ENCODE measurements around the gene NENF.

The NENF gene

DNA sequence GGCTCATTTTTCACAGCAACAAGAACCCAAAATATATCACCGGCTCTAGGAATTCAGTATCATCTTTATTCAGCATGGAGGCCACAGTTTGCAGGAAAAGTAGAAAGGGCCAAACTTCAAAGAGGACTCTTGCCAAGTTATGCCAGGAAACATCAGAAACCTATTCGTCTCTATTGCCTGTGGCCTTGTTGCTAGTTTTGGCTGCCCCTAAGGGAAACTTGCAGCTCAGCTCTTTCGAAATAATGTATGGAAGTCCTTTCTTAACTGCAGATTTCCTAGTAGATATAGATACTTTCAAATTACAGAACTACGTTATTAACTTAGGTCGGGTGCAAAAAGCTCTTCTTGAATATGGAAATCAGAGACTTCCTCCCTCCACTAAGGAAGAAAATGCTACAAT, 4.2 kb upstream of the NENF start:
- H3K4me3 ChIP-seq (ENCODE audit: low read length) = no peak overlapping the region
- no peak for DNase-seq (ENCODE audit: low read depth, low spot score)

DNA sequence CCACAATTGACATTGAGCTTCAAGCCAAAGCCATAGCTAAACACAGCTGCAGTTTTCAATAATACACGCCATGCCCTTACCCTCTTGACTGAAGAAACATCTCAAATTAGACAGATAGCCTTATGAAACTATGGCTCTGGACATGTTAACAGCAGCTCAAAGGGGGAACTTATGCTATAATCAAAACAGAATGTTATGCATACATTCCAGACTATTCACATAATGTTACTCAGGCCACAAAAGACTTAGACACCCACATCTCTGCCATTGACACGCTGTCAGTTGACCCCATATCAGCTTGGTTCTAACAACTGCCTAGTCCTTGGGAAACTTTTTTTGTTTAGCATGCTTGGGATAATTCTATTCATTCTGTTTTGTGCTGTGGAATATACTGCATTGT, 2.3 kb upstream of the NENF start:
- no peak overlapping the region for H3K4me3 ChIP-seq (ENCODE audit: low read length)
- no peak for DNase-seq (ENCODE audit: low read depth, low spot score)

DNA sequence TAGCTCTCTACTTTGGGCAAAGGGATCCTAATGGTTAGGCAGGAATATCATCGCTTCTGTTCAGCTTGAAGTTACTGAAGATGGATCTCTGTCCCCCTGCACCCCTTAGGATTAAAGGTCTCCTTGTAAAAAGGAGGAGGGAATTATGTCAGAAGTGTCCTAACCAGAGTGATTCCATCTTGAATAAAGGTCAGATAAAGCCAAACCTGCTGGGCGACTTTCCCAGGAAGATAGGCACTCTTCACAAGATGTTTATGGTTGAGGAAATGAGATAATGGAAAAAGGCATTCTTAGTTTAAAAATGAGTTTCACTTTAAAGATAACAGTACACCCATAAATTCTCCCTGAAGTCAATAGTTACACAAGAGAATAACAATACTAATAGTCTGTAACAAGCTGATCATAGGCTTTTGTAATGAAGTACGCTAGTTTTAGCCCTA, 1.7 kb upstream of the NENF start:
- H3K4me3 ChIP-seq (ENCODE audit: low read length) = no peak overlapping the region
- DNase-seq (ENCODE audit: low read depth, low spot score) = no peak

DNA sequence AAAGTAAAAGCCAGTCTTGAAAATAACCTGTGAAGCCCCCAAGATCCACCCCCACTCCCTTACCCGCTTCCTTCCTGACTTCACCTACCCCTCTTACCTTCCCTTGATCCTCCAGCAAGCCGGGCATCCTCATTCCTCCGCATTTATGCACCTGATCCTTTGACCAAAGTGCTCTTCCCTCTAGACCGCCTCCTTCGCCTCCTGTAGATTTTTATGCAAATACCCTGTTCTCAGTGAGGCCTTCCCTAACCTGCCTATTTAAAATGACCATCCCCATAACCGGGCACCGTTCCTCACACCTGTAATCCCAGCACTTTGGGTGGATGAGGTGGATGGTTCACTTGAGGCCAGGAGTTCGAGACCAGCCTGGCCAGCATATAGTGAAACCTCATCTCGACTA, 1.1 kb upstream of the NENF start:
- no peak overlapping the region for H3K4me3 ChIP-seq (ENCODE audit: low read length)
- DNase-seq (ENCODE audit: low read depth, low spot score) = no peak

DNA sequence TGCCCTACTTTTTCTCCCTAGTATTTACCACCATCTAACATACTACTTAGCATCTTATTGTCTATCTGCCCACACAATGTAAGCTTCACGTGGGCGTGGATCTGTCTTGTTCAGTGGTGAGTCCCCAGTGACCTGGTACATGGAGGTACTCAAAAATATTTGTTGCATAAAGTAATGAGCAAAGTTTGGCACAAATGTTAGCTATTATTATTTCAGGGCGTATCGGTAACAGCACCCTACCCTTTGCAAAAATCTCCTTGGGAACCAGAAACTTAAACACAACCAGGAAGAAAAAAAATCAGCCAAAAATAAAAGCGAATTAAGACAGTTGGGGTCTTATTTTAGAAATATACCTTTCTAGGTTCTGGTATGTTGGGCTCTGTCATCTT, 454 bp upstream of the NENF start:
- peak overlapping the region; percentile 52 for H3K4me3 ChIP-seq (ENCODE audit: low read length)
- no peak for DNase-seq (ENCODE audit: low read depth, low spot score)

DNA sequence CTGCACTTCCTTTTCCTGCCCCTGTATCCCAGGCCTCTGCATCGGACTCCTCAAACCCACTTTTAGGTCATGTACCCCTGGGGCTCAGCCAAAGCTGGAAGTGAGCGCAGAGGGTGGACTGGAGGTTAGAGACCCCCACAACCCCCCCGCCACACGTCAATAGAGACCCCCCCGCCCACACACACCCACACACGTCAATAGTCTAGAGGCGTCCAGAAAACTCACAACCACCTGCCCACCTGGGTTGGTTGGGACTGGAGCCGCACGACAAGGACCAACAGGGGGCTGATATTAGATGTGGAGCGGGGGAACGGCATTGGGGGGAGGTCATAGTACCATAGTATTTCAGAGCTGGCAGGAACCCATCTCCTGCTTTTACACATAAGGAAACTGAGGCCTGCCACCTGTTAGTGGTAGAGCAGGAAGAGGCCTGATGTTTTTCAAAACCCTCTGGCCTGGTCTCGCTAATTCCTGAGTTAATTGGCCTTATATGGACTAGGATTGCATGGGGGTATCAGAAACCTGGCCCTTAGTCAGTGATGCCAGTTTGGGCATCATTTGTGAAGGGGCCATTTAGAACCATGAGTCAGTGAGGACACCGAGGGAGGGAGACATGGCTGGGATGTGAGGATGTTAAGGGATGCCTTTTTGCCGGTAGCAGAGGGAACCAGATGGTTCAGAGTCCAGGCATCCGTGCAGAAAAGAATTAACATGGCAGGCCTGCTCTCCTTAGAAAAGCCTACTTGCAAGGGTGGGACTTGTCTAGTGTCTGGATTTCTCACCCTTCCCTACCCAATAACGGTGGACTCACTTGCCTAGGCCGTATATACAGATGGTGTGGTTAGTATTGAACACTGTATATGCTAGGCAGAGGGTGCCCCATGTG, 1.1 kb downstream of the NENF start:
- peak overlapping the region; percentile 74 for H3K4me3 ChIP-seq (ENCODE audit: low read length)
- DNase-seq (ENCODE audit: low read depth, low spot score) = no peak

DNA sequence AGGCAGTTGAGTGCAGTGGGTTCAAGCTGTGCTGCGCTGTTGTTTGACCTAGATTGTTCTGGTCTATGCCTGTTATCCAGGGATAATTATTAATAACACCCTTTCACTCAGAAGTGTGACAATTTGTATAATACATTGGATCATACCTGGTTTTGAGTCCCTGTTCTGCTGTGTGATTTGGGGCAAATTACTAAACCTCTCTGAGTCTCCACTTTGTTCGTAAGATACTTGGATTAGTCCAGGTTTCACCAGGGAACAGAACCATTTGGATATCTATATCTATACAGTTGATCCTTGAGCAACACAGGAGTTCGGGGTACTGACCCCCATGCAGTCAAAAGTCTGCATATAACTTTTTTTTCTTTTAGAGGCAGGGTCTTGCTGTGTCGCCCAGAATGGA, 2.3 kb downstream of the NENF start:
- no peak overlapping the region for H3K4me3 ChIP-seq (ENCODE audit: low read length)
- DNase-seq (ENCODE audit: low read depth, low spot score) = no peak

DNA sequence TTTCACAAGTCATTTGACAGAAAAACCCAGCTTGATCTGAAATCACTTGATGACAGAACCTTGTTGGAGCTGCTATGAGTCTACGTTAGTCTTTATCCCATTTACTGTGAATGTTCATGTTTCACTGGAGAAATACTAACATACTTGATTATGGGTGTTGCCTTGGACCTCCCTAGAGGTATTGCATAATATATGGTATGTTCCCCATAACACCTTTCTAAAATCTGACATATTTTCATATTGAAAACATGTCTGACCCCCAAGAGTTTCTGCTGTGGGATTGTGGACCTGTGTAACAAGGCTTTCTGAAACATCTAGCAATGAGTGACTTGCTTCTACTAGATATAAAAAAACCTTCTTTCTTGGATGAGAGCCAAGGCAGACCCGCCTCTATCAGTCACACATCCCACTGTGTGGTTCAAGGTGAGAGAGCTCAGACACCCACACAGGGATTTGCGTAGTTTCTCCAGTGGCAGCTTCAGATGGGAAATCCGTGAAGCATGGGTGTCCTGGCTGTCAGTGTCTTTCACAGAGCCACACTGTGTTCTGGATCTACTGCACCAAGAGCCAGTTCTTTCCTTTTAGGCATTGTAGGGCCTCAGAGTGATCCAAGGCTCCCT, 4.6 kb downstream of the NENF start:
- DNase-seq (ENCODE audit: low read depth, low spot score) = no peak
- H3K4me3 ChIP-seq (ENCODE audit: low read length) = no peak overlapping the region

DNA sequence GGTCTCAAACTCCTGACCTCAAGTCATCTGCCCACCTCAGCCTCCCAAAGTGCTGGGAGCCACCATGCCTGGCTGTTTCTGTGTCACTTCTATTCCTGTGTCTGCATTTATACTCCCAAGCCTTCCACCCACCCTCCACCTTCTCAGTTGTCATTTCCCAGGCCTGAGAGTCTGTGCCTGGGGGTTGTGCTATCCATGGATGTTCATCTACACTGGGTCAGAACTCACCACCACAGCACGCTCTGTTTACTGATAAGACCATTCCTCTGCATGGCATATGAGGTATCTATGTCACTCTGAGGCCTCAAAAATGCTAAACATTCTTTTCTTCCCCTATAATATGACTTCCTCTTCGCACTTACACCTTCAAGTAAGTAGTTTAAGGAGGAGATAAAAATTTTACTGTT, 6.1 kb downstream of the NENF start:
- DNase-seq (ENCODE audit: low read depth, low spot score) = no peak

DNA sequence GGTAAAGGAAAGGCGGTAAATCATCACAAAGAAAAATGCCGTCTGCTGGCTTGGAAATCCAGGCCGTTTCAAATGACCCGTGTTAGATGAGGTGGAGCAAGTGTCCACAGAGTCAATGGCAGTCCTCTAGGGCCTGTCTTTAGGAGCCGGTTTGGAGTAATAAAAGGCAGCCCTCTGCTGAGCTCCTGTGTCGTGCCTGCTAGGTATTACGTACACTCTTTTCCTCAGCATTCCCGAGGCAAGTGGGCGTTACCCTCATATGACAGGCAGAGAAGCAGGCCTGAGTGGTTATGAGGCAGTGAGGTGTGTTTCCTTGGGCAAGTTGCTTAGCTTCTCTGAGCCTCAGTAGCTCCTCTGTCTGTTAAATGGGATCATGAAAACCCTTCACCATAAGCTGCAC, 7.7 kb downstream of the NENF start:
- DNase-seq (ENCODE audit: low read depth, low spot score) = no peak
- H3K4me3 ChIP-seq (ENCODE audit: low read length) = no peak overlapping the region

More for the DNA sequence above, 6.1 kb downstream of the NENF start:
- no peak overlapping the region for H3K4me3 ChIP-seq (ENCODE audit: low read length)

DNA sequence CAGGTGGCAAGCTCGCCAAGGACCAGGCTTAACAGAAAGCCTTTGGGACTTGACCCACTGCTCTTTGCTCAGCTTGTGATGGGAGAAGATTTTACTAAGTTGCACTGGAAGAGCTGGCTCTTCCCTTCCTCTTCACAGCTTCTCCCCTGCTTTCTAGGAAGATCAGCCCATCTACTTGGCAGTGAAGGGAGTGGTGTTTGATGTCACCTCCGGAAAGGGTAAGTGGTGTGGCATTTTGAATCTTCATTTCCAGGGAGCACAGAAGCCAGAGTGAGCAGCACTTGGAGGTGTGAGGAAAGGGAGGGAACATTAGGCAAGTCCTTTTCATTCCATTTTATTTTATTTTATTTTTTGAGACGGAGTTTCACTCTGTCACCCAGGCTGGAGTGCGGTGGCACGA, 9.7 kb downstream of the NENF start:
- no peak overlapping the region for H3K4me3 ChIP-seq (ENCODE audit: low read length)
- DNase-seq (ENCODE audit: low read depth, low spot score) = no peak

DNA sequence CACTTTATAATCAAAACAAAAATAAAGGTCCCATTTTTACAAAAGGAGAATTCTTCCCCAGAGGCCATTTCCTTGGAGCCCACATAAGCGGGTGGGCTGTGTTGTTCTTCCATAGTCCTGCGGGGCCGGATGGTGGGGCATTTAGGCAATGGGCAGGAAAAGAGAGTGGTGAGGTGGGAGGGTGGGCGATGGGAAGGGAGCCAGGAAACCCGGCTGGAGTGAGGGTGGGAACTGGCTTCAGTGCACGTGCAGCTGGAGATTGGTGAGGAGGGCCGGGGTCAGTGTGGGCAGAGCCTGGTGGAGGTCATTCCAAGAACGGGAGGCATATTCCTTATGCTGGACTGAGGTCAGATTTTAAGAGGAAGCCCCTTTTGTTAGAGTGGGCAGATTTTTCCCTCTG, 13.6 kb downstream of the NENF start:
- no peak overlapping the region for H3K4me3 ChIP-seq (ENCODE audit: low read length)
- no peak for DNase-seq (ENCODE audit: low read depth, low spot score)

DNA sequence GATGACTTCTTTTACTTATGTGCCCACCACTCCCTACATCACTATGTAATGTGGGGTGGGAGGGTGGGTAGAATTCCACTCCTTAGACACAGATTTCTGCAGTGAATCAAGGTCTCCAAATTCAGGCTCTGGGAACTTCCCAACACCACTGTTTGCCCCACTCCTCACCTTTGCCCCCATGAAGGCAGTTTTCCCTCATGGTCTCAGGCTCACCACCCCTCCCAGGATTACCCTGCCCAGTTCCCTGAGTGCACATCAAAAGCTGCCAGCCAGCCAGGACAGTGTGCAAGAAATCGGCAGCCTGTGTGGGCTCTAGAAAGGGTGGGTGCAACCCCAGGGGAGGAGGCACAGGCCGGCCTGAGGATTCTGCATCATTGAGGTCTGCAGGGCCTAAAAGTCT, 14.8 kb downstream of the NENF start:
- H3K4me3 ChIP-seq (ENCODE audit: low read length) = no peak overlapping the region
- no peak for DNase-seq (ENCODE audit: low read depth, low spot score)

DNA sequence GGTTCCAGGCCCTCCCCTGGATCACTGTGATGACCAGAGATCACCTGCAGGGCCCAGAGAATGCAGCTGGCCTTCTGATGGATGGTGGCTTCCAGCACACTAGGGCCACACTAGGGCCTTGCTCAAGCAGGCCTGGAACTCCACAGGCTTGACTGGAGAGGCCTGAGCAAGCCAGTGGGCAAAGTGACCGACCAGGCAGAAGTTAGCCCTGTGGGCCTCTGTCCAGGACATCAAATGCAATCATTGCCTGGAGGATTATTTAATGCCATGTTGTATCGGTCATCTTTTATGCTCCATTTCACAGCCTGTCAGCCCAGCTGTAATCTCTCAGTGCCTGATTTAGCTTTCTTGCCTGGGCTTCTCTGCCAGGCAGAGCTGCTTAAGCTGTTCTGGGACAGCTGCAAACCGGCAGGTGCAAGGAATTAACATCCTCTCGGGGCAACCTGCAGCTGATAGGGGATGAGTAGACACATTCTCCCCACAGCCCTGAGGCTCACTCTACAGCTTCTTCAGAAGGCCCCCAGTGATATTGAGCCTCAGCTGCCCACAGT, 17.7 kb downstream of the NENF start:
- H3K4me3 ChIP-seq (ENCODE audit: low read length) = no peak overlapping the region
- DNase-seq (ENCODE audit: low read depth, low spot score) = no peak

DNA sequence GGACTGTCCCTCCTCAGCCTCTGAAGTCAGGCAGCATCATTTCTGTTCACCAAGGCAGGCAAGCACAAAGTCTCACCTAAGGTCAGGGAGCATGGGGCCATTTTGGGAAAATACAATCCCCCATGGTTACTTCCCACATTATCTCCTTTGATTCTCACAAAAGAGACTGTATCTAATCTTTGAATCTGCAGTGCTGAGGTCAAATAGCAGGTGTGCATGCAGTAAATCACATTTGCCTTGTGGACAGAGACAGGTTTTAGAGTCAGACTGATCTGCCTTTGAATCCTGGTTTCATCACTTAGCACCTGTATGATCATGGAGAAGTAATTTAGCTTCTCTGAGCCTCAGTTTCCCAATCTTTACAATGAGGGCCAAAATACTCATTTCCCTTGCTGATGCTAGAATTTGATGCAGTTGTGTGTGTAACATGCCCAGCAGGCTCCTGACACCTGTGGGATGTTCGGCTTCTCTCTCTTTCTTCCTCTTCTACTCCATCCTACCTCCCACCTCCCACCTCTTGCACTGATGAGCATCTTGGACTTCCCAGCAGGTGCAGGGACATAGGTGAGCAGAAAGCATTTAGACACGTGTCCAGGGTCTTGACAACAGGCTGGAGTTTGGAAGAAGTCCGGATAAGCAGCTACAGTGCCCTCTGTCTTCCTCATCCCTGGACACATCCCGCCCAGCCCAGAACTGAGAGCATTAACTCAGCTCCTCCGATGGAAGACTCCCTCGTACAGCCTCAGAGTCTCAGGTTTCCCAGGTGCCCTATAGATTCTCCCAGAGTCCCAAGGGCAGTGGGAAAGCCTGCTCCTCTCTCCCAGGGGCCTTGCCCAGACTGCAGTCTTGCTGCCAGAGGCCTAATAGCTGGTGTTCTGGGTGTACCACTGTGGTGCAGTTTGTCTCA, 18.9 kb downstream of the NENF start:
- H3K4me3 ChIP-seq (ENCODE audit: low read length) = no peak overlapping the region
- no peak for DNase-seq (ENCODE audit: low read depth, low spot score)

DNA sequence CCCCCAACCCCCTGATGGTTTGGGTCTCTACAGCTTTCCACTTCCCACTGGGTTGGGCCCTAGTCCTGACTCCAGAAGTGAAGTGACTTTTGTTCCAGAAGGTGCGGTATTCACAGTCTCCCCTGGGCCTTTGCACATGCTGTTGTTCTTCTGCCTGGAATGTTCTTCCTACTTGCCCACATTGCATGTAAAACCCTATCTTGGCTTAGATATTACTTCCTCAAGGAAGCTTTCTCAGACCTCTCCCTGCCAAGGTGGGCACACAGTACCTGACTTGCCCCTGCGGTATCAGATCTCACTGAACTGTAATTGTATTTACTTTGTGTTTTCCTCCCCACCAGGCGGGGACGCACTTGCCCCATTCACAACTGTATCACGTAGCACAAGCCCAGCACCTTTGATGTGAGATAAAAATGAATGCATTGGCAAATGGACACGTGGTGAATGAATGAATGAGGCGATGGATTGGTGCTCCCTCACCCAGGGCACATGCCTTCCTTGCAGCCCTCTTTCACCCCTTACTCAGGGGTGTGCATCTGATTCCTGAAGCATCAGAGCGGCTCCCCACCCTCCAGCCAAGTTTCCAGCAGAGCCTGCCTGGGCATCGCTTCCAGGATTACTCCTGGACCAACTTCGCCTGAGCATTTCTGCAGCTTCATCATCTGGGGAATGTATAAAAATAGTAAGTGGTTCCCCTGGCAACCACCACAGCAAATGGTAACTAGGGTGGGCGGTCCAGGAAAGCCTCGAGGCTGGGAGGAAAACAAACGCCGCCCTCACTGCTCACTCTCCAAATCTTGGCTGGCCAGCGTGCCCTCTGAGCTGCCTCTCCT, 19.8 kb downstream of the NENF start:
- no peak overlapping the region for H3K4me3 ChIP-seq (ENCODE audit: low read length)
- DNase-seq (ENCODE audit: low read depth, low spot score) = no peak

DNA sequence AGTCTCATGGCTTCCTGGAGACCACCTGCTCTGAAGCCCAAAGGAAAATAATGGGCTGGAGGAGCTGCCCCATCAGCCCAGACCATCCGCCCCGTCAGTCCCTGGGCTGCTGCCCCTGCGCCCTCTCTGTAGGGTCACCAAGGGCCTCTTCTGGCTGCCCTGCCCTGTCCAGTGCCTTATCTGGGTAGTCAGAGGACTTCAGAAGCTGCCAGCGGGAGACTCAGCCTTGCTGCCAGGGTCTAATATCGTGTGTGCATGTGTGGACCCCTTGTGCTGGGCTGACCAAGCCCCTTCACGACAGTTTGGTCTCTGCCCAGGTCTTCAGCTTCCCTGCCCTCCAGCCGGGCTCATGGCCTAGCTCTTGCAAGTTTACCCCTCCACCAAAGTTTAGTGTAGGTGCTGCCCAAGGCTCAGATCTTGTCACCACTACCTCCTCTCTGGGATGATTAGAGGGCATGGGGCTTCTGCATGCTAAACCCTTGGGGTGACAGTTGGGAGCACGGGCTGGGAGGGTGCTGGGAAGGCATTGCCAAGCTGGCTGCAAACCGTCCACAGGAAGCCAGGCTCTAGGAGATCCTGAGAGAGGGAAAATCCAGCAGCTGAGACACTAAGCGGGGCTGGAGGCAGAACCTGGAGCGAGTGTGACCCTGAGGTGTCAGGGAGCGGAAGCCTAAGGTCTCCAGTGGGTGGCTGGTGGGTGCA, 20.6 kb downstream of the NENF start:
- H3K4me3 ChIP-seq (ENCODE audit: low read length) = no peak overlapping the region
- no peak for DNase-seq (ENCODE audit: low read depth, low spot score)

DNA sequence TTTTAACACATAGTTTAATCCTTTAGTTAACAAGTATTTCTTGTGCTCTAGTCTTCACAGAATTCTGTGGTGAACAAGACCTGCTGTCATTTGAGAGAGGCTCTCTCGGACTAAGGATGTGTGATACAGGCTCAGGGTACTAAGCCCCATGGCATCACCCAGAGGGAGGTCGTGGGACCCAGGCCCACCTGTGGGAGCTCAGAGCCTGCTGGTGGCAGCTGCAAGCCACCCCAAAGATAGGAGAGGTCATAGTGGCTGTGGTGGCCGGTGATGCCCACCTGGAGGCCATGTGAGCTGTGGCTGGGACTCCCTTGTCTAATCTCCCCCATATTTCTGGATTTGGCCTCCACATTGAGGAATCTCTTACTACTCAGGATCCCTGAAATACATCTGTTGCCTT, 22.0 kb downstream of the NENF start:
- no peak for DNase-seq (ENCODE audit: low read depth, low spot score)
- H3K4me3 ChIP-seq (ENCODE audit: low read length) = no peak overlapping the region

All from Jurkat, Clone E6-1 (cell line).